ENCODE data around the gene PRM1. TPM values are rescaled to one million over a fixed set of nuclear protein-coding genes. Genes with fewer than 3 reads are reported as not detected.

Gene PRM1
- total RNA-seq, 2 donors from 2014 or later, result not detected

DNA sequence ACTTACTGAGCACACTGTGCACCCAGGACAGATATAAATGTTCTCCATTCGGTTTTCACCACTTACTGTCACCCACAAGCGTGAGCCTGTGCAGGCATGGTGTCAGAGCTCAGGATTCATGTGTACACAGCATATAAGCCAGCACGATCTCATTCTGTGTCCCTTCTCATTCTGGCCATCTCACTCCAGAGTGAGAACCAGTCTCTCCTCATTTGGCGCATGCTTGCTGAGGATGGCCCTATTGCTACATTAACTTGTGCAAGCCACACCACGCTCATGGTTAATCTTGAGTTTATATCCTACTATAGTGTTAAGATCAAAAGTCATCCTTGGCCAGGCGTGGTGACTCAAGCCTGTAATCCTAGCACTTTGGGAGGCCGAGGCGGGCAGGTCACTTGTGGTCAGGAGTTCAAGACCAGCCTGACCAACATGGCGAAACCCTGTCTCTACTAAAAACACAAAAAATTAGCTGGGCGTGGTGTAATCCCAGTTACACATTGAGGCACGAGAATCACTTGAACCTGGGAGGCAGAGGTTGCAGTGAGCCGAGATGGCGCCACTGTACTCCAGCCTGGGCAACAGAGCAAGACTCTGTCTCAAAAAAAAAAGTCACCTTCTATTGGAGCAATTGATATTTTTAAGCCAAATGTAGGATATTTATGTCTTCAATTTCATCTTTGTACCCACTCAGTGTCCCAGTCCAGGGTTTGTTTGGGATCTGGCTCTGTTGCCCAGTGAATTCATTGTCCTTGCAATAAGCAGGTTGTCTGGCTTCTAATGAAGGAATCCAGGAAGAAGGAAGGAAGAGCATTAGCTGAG lies 46.0 kb downstream of the PRM1 start:
- H3K27ac Mint-ChIP-seq, result no peak overlapping the region
- Histone ChIP-seq H3K9ac (ENCODE audit: extremely low read depth, low read length, poor library complexity, severe bottlenecking) (no peak overlapping the region), H3K9me3 (ENCODE audit: control insufficient read depth, low read length) (no peaks in the 10 kb centered on the region), H3K4me3 (ENCODE audit: low read length) (no peak overlapping the region), H3K27ac (ENCODE audit: low read depth, low read length) (no peak overlapping the region), H3K36me3 (ENCODE audit: control insufficient read depth, insufficient read depth, low read length) (no peaks in the 10 kb centered on the region), H3K4me1 (ENCODE audit: control insufficient read depth, insufficient read depth, low read length) (no peaks in the 10 kb centered on the region), H3K27me3 (ENCODE audit: control insufficient read depth, insufficient read depth, low read length, poor library complexity, severe bottlenecking) (no peaks in the 10 kb centered on the region)
- H3K4me1 Mint-ChIP-seq, result no peaks in the 10 kb centered on the region
- no peaks in the 10 kb centered on the region for H3K36me3 Mint-ChIP-seq (ENCODE audit: low read depth)
- H3K4me3 Mint-ChIP-seq, result no peak overlapping the region
- TF ChIP-seq, protein P1, sequence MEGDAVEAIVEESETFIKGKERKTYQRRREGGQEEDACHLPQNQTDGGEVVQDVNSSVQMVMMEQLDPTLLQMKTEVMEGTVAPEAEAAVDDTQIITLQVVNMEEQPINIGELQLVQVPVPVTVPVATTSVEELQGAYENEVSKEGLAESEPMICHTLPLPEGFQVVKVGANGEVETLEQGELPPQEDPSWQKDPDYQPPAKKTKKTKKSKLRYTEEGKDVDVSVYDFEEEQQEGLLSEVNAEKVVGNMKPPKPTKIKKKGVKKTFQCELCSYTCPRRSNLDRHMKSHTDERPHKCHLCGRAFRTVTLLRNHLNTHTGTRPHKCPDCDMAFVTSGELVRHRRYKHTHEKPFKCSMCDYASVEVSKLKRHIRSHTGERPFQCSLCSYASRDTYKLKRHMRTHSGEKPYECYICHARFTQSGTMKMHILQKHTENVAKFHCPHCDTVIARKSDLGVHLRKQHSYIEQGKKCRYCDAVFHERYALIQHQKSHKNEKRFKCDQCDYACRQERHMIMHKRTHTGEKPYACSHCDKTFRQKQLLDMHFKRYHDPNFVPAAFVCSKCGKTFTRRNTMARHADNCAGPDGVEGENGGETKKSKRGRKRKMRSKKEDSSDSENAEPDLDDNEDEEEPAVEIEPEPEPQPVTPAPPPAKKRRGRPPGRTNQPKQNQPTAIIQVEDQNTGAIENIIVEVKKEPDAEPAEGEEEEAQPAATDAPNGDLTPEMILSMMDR (conservative IDR thresholded peaks at IDR 0.05), result no peak
- WGBS, 2 experiments (ENCODE audit: insufficient coverage in 1 of 2, insufficient read length in 1 of 2), result 94 to 96% methylated on average over 13 of the region's 13 CpGs
- no peak for DNase-seq
- peaks cover 2% of the 10 kb centered on the region for H3K27me3 Mint-ChIP-seq (ENCODE audit: insufficient read depth)
- H3K9me3 Mint-ChIP-seq, result no peaks in the 10 kb centered on the region

DNA sequence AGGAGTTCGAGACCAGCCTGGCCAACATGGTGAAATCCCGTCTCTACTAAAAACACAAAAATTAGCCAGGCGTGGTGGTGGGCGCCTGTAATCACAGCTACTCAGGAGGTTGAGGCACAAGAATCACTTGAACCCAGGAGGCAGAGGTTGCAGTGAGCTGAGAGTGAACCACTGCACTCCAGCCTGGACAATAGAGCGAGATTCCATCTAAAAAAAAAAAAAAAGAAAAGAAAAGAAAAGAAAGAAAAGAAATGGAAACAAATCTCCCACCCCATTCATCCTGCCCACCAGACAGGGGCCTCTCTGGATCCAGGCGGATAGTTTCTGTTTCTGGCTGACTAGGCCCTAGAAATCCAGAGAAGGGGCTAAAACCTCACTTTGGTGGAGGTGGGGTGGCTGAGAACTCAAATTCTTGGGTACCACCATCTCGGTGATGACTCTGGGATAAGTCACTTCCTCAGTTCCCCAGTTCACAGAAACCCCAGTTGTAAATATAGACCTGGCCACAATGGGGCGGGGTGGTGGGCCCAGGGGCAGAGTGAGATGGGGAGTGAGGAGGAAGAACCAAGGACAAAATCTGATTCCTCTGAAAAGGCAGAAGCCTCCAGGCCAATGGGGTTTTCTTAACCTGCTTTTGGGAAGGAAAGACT lies 47.3 kb downstream of the PRM1 start:
- peak; percentile 64 for DNase-seq
- Histone ChIP-seq H3K36me3 (ENCODE audit: control insufficient read depth, insufficient read depth, low read length) (no peaks in the 10 kb centered on the region), H3K27me3 (ENCODE audit: control insufficient read depth, insufficient read depth, low read length, poor library complexity, severe bottlenecking) (no peaks in the 10 kb centered on the region), H3K27ac (ENCODE audit: low read depth, low read length) (no peak overlapping the region), H3K4me1 (ENCODE audit: control insufficient read depth, insufficient read depth, low read length) (no peaks in the 10 kb centered on the region), H3K4me3 (ENCODE audit: low read length) (no peak overlapping the region), H3K9ac (ENCODE audit: extremely low read depth, low read length, poor library complexity, severe bottlenecking) (no peak overlapping the region), H3K9me3 (ENCODE audit: control insufficient read depth, low read length) (no peaks in the 10 kb centered on the region)
- TF ChIP-seq, protein P1 (conservative IDR thresholded peaks at IDR 0.05), result peak; percentile 40
- Mint-ChIP-seq H3K36me3 (ENCODE audit: low read depth) (no peaks in the 10 kb centered on the region), H3K4me3 (no peak overlapping the region), H3K9me3 (no peaks in the 10 kb centered on the region), H3K27ac (no peak overlapping the region), H3K4me1 (no peaks in the 10 kb centered on the region), H3K27me3 (ENCODE audit: insufficient read depth) (peaks cover 2% of the 10 kb centered on the region)
- WGBS, 2 experiments (ENCODE audit: insufficient coverage in 1 of 2, insufficient read length in 1 of 2), result 67 to 76% methylated on average over 1 to 7 of the region's 8 CpGs

DNA sequence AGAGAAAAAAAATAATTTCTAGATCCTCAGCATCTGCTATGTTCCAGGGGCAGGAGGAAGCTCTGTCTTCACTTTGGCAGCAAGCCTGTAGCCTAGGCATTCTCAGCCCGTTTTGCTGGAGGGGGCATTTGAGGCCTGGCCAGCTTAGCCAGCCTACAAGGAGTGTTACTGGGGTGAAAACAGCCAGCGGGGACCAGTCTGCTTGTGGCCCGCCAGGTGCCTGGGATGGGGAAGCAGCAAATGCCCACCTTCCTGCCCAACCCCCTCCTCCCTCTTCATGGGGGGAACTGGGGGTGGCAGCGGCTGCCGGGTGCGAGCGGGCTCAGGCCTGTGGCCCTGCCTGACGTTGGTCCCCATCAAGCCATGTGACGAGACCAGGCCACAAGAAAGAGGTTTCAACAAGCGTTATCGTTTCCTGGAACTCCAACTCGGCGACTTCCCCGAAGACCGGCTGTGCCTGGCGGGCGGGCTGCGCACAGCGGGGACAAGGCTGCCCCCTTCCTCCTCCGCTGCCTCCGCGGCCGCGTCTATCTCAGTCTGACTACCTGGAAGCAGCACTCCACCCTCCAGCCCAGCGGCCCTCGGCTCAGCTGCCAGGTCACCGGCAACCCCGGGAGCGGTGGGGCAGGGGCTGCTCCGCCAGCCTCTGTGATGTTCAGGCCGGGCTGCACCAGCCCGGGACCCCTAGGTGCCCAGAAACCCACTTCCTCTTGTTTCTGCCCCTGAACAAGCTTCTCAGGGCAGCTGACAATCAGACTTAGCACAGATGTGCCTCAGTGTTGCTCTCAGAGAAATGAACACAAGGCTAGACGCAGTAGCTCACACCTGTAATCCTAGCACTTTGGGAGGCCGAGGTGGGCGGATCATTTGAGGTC lies 48.0 kb downstream of the PRM1 start:
- no peaks in the 10 kb centered on the region for H3K27me3 Mint-ChIP-seq (ENCODE audit: insufficient read depth)
- WGBS, 2 experiments (ENCODE audit: insufficient coverage in 1 of 2, insufficient read length in 1 of 2), result 85 to 96% methylated on average over 24 to 34 of the region's 35 CpGs
- Histone ChIP-seq H3K4me3 (ENCODE audit: low read length) (no peak overlapping the region), H3K36me3 (ENCODE audit: control insufficient read depth, insufficient read depth, low read length) (no peaks in the 10 kb centered on the region), H3K4me1 (ENCODE audit: control insufficient read depth, insufficient read depth, low read length) (no peaks in the 10 kb centered on the region), H3K27ac (ENCODE audit: low read depth, low read length) (no peak overlapping the region), H3K9me3 (ENCODE audit: control insufficient read depth, low read length) (no peaks in the 10 kb centered on the region), H3K27me3 (ENCODE audit: control insufficient read depth, insufficient read depth, low read length, poor library complexity, severe bottlenecking) (no peaks in the 10 kb centered on the region), H3K9ac (ENCODE audit: extremely low read depth, low read length, poor library complexity, severe bottlenecking) (no peak overlapping the region)
- H3K36me3 Mint-ChIP-seq (ENCODE audit: low read depth), result no peaks in the 10 kb centered on the region
- H3K27ac Mint-ChIP-seq, result no peak overlapping the region
- DNase-seq, result peak; percentile 76
- H3K4me1 Mint-ChIP-seq, result no peaks in the 10 kb centered on the region
- no peaks in the 10 kb centered on the region for H3K9me3 Mint-ChIP-seq
- no peak overlapping the region for H3K4me3 Mint-ChIP-seq
- TF ChIP-seq, protein P1 (conservative IDR thresholded peaks at IDR 0.05), result no peak
